ENCODE data around the gene ANAPC4.

DNA sequence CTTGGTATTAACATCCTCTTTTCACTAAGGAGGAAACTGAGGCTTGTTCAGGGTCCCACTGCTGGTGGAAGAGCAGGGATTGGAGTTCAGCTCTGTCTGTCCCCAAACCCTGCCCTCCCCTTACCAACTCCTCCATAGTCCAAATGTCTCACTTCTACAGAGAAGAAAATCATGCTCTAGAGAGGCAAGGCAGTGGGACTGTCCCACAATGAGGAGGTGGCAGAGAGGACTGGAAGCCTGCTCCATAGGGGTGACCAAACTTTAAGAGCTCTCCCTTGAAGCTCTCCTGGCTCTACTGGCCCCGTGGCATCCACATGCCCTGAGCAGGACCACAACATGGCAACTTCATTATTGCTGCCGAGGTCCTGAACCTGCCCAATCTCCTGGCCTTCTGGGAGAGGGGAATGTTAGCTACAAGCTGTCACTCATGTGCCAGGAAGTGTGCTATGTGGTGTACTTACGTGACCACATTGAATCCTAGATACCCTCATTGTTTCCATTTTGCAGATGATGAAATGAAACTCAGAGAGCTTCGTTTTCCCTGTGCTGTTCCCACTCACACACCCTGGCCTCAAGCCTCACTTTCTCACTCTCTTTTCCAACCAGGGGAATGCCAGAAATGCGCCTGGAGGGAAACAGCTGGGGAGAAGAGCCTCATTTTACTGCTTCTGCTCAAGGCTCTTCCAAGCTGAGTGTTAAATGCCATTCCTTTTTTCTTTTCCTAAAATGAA, 71.5 kb downstream of the ANAPC4 start:
- TF ChIP-seq POLR2AphosphoS5 (IDR thresholded peaks at IDR 0.05; ENCODE audit: low read depth, low read length) (no peak), POLR2A (IDR thresholded peaks at IDR 0.05; ENCODE audit: low read depth, low read length) (no peak), TAF1 (IDR thresholded peaks at IDR 0.05; ENCODE audit: low read depth, low read length) (no peak), POU2F2 (IDR thresholded peaks at IDR 0.05; ENCODE audit: low read depth, low read length) (no peak)

All from GM12891 (cell line).